ENCODE measurements around the gene EEF1G.

The EEF1G gene

GRCh38 chr11:62538470-62539237 lies 35.0 kb downstream of the EEF1G start:
- DNase-seq, result no peak

- DNase-seq, result no peak
Observed at GRCh38 chr11:62536301-62536957, 37.3 kb downstream of the EEF1G start.

GRCh38 chr11:62535802-62536201 lies 37.9 kb downstream of the EEF1G start:
- no peak for DNase-seq

- DNase-seq, result no peak
Observed at GRCh38 chr11:62534779-62535545, 38.7 kb downstream of the EEF1G start.

GRCh38 chr11:62532096-62532495 lies 41.6 kb downstream of the EEF1G start:
- DNase-seq, result no peak

GRCh38 chr11:62516736-62517371 lies 56.8 kb downstream of the EEF1G start:
- no peak for DNase-seq

- no peak for DNase-seq
Observed at GRCh38 chr11:62514151-62514550, 59.5 kb downstream of the EEF1G start.

GRCh38 chr11:62513626-62514025 lies 60.1 kb downstream of the EEF1G start:
- DNase-seq, result no peak

GRCh38 chr11:62512961-62513360 lies 60.7 kb downstream of the EEF1G start:
- DNase-seq, result no peak

Measured in fibroblast of skin of back (primary cell).